Adipocyte (in vitro differentiated cells): ENCODE data around the gene WARS2.

Experiments used
- DNase-seq: peaks from one replicate; pipeline ENCODE4 v3.0.0-alpha.2; 2015; ENCODE audit warnings: low read depth
- H3K27me3 ChIP-seq: replicated peaks from 2 replicates; pipeline ENCODE4 v1.7.0; 2013; ENCODE audit warnings: mild to moderate bottlenecking, low read length, moderate library complexity; ENCODE audit not compliant: control insufficient read depth, insufficient read depth
- H3K36me3 ChIP-seq: 2 replicates; pipeline ENCODE4 v1.7.0; 2013; ENCODE audit warnings: low read length, mild to moderate bottlenecking, moderate library complexity; ENCODE audit not compliant: control insufficient read depth, insufficient read depth, severe bottlenecking
- H3K4me1 ChIP-seq: 2 replicates; pipeline ENCODE4 v1.7.0; 2013; ENCODE audit warnings: mild to moderate bottlenecking, low read length, moderate library complexity; ENCODE audit not compliant: control insufficient read depth, insufficient read depth
- H3K4me3 ChIP-seq: 2 replicates; pipeline ENCODE4 v1.7.0; 2013; ENCODE audit warnings: mild to moderate bottlenecking, low read length, moderate library complexity
- H3K9ac ChIP-seq: 2 replicates; pipeline ENCODE4 v1.7.0; 2013; ENCODE audit warnings: mild to moderate bottlenecking, low read length, moderate library complexity
- H3K9me3 ChIP-seq: 2 replicates; pipeline ENCODE4 v1.7.0; 2013; ENCODE audit warnings: mild to moderate bottlenecking, low read length, moderate library complexity; ENCODE audit not compliant: control insufficient read depth

WARS2 gene

GRCh38 chr1:118989006-118989815 is 151.2 kb downstream of the WARS2 start:
- Histone ChIP-seq H3K9ac (peak overlapping the region; percentile 94), H3K4me3 (peak overlapping the region; percentile 96), H3K4me1 (peaks cover 6% of the 10 kb centered on the region), H3K36me3 (no peaks in the 10 kb centered on the region), H3K9me3 (no peaks in the 10 kb centered on the region), H3K27me3 (no peaks in the 10 kb centered on the region)
- no peak for DNase-seq

GRCh38 chr1:118988186-118989005 is 152.1 kb downstream of the WARS2 start, which contains the start of gene TBX15:
Gene TBX15, minus strand, starts transcription at chr1:118988343. Its CDS starts 548 bp downstream, at chr1:118987795.
- Histone ChIP-seq H3K4me3 (peak within 1 kb of the TSS; percentile 96), H3K9me3 (no peaks in the 10 kb centered on the region), H3K27me3 (no peaks in the 10 kb centered on the region), H3K9ac (peak within 1 kb of the TSS; percentile 94), H3K36me3 (no peaks in the 10 kb centered on the region), H3K4me1 (peaks cover 14% of the 10 kb centered on the region)
- DNase-seq = no peak

GRCh38 chr1:118987468-118988185 is 152.8 kb downstream of the WARS2 start:
- peaks cover 14% of the 10 kb centered on the region for H3K4me1 ChIP-seq
- peak overlapping the region; percentile 96 for H3K4me3 ChIP-seq
- H3K9ac ChIP-seq = peak overlapping the region; percentile 94
- no peaks in the 10 kb centered on the region for H3K27me3 ChIP-seq
- no peaks in the 10 kb centered on the region for H3K36me3 ChIP-seq
- no peaks in the 10 kb centered on the region for H3K9me3 ChIP-seq
- DNase-seq = peak; percentile 35

GRCh38 chr1:118986555-118987467 is 153.6 kb downstream of the WARS2 start:
- Histone ChIP-seq H3K36me3 (no peaks in the 10 kb centered on the region), H3K27me3 (no peaks in the 10 kb centered on the region), H3K4me1 (peaks cover 14% of the 10 kb centered on the region), H3K9ac (peak overlapping the region; percentile 94), H3K9me3 (no peaks in the 10 kb centered on the region), H3K4me3 (peak overlapping the region; percentile 96)
- no peak for DNase-seq

GRCh38 chr1:118985640-118986554 is 154.6 kb downstream of the WARS2 start:
- no peak for DNase-seq
- Histone ChIP-seq H3K4me3 (peak overlapping the region; percentile 96), H3K27me3 (no peaks in the 10 kb centered on the region)

GRCh38 chr1:118984722-118985639 is 155.5 kb downstream of the WARS2 start:
- peak overlapping the region; percentile 96 for H3K4me3 ChIP-seq
- DNase-seq = no peak
- no peaks in the 10 kb centered on the region for H3K27me3 ChIP-seq
- no peaks in the 10 kb centered on the region for H3K36me3 ChIP-seq
- H3K4me1 ChIP-seq = peaks cover 14% of the 10 kb centered on the region
- H3K9me3 ChIP-seq = no peaks in the 10 kb centered on the region
- peak overlapping the region; percentile 94 for H3K9ac ChIP-seq

More at GRCh38 chr1:118985640-118986554, 154.6 kb downstream of the WARS2 start:
- H3K9me3 ChIP-seq = no peaks in the 10 kb centered on the region
- H3K9ac ChIP-seq = peak overlapping the region; percentile 94
- H3K4me1 ChIP-seq = peaks cover 14% of the 10 kb centered on the region
- no peaks in the 10 kb centered on the region for H3K36me3 ChIP-seq

- no peak for DNase-seq
- H3K27me3 ChIP-seq = no peaks in the 10 kb centered on the region
- H3K9ac ChIP-seq = peak overlapping the region; percentile 94
Observed at GRCh38 chr1:118984086-118984721, 156.2 kb downstream of the WARS2 start.

GRCh38 chr1:118983558-118984041 is 156.9 kb downstream of the WARS2 start:
- no peak for DNase-seq
- peak overlapping the region; percentile 94 for H3K9ac ChIP-seq
- peaks cover 14% of the 10 kb centered on the region for H3K4me1 ChIP-seq
- H3K36me3 ChIP-seq = no peaks in the 10 kb centered on the region
- H3K27me3 ChIP-seq = no peaks in the 10 kb centered on the region
- peak overlapping the region; percentile 96 for H3K4me3 ChIP-seq
- no peaks in the 10 kb centered on the region for H3K9me3 ChIP-seq

More at GRCh38 chr1:118984086-118984721, 156.2 kb downstream of the WARS2 start:
- Histone ChIP-seq H3K4me3 (peak overlapping the region; percentile 96), H3K36me3 (no peaks in the 10 kb centered on the region), H3K4me1 (peaks cover 14% of the 10 kb centered on the region), H3K9me3 (no peaks in the 10 kb centered on the region)
